ENCODE results near the gene CDCA8.
A peak's percentile ranks its signal among the peaks of the same experiment; 100 is the strongest.
"Not testable (repeated sequence)": the region's sequence is repeated elsewhere in the genome, so short reads cannot be mapped to it uniquely, and the experiment has no call there.

Gene CDCA8

DNA sequence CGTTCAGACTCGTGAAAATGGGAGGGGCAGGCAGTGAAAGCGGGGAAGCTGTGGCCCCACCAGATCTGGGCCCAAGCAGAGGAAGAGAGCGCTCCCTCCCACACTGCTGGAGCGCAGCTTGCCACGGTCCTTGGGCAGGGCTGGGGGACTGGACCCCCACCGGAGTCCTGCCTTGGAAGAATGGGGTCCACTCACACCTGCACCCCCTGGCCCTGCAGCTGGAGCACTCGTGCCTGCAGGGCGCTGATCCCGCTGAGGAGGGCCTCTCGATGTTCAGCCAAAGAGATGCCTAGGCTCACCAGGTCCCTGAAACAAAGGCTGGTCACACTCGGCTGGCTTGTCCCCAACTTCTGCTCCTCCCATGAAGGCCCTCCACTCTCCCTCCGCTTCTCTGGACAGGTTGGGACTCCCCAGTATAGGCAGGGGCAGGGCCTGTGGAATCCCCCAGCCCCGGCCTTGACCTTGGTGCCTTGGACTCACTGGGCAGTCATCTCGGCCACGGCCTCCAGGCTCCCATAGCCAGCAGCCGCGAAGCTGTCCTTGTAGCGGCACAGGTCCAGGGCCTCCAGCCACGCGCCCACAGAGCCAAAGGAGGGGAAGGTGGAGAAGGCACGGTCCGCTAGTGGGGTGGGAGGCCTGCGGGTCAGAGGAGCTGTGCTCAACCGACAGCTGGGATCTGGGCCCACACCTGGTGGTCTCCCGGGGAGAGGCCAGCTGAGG is 26.0 kb downstream of the CDCA8 start:
- DNase-seq = no peak

DNA sequence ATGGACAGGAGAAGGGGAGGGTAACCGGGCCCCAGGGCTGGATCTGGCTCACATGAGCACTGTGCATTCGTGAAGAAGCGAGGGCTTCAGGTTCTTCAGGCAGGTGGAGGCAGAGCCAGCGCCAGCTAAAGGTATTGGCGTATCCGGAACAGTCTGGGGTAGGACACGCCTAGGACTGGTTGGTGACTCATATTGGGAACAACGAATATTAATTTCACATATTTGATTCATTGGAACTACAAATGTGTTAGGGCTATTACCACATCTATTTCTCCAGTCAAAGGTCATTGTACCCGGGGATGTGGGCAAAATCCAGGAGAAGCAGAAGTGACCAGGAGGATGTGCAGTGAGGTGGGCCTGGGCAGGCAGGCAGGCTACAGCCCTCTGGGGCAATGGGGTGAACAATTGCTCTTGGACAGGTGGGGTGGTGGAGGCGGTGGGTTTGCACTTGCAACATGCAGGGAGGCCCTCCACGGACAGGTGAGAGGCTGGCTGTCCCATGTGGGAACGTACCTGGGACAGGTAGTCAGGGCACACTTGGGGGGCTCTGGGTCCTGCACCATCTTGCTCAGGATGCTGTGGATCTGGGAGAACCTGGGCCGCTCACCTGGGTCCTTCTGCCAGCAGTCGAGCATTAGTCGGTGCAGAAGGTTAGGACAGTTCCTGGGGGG is 26.7 kb downstream of the CDCA8 start:
- DNase-seq = no peak

DNA sequence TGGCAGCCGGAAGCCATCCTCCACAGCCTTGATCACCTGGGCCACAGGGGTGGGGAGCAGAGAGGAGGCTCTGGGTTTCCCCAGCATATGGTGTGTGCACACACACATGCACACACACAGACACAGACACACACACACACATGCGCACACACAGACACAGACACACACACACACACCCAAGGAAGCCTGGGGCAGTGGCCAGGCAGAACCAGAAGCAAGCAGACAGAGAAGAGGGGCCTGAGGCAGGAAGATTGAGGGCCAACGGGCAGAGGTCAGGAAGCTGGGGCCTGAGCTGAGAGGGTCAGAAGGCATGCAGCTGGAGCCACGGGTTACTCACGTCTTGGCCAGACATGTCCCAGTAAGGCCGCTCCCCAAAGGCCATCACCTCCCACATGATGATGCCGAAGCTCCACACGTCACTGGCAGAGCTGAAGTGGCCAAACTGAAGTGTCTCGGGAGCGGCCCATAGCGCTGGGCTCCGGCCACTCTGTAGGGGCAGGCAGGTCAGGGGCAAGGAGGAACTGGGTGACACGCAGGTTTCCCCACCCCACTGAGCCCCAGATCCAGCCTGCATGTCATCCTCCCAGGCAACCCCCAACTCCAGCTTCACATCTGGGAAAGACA is 27.4 kb downstream of the CDCA8 start:
- no peak for DNase-seq

DNA sequence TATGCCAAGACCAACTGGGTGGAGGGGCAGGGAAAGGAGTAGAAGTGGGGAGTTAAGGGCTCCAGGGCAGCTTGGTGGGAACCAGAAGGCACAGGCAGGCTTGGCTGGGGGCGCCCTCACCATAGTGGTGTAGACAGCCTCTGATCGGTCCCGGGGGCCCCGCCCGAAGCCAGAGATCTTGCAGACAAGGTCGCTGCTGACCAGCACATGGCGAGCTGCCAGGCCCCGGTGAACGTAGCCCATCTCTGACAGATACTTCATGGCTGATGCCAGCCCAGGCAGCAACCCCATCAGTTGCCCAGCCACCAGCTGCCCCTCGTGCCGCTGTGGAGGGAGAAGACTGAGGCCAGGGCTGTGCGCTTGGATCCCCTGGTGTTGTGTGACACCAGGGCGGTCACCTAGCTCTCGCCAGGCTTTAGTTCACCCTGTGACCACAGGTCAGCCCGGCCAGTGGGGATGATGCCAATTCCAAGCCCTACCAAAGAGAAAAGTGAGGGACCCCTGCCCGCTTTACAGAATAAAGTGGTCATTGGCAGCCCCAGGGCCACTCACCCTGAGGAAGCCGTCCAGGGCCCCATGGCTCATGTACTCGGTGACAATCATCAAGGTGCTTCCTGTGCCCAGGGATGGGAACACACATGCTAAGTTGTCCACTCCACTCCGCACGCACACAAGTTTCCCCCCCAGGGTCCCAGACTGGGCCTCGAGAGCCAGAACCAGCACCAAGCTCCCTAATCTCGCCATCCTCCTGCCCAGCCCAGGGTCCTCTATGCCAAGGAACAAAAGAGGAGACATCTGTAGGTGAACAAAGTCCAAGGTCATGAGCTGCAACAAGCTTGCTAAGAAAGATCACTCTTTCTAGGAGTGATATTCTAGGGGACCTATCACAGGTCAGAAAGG is 28.2 kb downstream of the CDCA8 start:
- DNase-seq = no peak

DNA sequence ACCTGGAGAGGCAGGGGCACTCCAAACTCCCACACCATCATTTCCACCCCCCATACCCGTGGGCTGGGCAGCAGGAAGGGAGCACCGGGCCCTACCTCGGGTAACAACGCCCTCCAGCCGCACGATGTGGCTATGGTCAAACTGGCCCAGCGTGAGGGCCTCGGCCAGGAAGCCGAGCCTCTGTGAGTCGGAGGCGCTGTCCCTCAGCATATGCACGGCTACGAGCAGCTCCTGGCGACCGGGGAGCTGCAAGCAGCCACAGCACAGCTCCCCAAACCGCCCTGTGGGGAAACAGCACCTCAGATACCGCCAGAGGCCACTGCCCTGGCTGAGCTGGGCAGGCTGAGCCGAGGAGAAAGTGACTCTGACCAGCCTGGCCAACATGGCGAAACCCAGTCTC is 29.2 kb downstream of the CDCA8 start:
- no peak for DNase-seq

DNA sequence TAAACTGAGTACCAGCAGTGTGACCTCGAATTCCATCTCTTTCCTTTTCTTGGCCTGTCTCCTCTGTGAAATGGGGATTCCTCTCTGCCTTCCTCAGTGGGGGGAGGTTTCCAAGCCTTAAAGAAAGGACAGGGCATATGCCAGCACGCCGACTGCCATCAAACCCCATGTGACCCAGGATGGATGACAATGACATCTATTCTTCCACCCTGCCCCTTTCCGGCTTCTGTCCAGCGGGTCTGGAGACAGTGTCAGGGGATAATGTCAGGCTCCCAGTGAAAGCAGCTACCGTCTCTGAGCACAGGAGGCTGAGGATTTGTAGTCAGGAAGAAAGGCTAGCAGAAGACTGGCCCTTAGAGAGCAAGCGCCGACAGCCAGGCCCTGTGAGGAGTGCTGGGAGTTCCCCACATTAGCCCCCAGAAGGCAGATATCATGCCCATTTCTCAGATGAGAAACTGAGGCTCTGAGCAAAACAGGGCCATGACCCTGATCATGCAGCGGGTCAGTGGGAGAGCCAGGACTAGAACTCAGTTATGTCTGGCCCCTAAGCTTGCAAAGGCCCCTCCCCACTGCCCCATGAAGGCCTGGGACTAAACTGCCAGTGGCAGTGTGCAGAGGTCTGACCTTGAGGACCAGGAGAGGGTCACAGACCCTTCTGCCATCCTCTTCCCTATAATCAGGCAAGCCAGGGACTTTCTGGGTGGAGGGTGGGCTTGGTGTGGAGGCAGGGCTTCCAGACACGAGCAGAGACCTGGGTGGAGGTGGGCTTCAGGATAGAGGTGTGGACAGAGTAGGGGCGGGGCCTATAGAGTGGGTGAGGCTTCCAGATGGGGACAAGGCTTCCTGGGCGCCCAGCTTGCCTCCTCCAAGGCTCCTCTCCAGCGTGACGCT is 30.1 kb downstream of the CDCA8 start:
- no peak for DNase-seq

DNA sequence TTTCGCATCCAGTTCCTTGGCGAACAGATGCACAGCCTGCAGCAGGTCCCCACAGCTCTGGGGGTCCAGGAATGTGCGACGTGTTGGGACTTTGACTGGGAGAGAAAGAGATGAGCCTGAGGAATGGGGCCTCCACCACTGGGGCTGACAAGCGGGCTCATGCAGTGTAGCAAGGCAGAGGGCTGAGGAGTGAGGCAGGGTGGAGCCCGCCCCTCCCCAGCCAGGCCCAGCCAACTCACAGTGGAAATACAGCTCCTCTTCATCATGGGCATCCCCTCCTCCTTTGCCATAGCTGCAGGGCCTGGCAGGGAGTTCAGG is 30.7 kb downstream of the CDCA8 start:
- DNase-seq = no peak

DNA sequence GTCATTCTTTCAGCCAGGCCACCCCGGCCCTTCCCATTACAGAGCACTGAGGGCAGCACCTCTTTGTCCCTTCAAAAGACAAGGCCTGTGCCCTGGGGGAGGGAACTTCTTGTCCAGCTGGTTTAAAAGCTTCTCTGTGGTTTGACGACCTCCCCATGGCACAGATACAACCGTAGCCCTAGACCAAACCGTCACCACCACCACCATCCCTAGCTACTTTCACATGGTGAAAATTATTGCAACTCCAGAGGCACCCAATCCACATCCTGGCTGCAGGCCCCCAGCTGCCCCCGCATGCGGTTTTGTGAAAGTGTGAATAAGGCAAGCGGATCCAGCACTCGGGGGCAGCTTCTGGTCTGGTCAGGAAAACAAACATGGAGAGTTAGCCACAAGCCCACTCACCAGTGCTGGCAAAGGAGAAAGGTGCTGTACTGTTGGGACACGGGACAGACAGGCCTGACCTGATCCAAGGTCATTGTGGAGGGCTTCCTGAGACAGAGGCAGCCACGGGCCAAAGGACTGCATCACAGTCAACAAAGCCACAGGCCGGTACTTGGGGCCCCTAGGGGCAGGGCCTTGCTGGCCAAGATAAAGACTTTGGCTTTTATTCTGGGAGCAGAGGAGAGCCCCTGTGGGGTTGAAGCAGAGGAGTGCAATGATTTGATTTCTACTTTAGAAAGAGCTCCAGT is 31.2 kb downstream of the CDCA8 start:
- DNase-seq = no peak

DNA sequence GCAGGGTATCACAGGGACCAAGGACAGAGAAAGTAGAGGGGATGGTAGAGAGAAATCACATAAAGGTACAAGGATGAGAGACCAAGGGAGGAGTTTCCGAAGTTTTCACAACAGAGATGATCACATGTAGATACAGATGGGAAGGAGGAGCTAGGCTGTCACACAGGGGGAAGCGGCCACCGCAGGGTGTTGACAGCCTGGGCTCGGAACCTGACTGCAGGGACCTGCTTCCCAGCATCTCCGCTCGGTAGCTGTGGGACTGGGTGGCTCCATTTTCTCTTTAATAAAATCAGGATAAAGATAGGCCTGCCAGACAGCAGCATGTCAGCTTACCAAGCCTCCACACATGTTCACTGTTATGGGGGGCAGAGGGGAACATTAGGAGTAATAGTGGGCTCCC is 32.3 kb downstream of the CDCA8 start:
- no peak for DNase-seq

DNA sequence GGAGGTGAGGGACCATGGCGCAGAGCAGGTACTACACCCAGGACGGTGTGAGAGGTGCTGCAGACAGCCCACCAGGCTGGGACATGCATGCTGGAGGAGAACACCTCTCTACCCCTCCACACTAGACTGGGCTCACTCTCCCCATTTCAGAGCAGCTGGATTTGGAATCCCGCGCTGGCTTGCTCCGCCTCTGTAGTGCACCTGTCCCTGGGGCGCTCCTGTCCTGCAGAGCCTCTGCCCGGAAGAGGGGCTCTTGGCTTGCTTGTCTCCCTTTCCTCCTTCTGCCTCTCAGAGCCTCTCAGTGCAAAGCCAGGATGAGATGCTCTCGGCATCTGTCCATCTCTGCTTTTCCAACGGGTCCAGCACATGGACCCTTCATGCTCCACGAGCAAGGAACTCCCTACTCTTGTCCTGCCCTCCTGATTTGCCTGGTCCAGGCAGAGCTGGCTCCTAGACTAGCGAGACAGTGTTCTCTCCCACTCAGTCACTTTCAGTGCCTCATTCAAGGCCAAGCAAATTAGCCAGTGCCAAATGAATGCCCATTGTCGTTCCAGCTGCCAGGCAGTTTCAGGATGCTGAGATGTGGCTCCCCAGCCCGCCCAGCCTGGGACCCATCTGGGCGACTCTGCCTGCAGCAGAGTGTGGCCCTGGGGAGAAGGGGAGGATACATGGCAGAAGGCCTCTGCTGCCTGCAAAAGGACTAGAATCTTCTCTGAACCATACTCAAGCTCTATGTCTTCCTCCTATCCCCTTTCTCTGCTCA is 33.7 kb downstream of the CDCA8 start:
- peak; percentile 13 for DNase-seq

DNA sequence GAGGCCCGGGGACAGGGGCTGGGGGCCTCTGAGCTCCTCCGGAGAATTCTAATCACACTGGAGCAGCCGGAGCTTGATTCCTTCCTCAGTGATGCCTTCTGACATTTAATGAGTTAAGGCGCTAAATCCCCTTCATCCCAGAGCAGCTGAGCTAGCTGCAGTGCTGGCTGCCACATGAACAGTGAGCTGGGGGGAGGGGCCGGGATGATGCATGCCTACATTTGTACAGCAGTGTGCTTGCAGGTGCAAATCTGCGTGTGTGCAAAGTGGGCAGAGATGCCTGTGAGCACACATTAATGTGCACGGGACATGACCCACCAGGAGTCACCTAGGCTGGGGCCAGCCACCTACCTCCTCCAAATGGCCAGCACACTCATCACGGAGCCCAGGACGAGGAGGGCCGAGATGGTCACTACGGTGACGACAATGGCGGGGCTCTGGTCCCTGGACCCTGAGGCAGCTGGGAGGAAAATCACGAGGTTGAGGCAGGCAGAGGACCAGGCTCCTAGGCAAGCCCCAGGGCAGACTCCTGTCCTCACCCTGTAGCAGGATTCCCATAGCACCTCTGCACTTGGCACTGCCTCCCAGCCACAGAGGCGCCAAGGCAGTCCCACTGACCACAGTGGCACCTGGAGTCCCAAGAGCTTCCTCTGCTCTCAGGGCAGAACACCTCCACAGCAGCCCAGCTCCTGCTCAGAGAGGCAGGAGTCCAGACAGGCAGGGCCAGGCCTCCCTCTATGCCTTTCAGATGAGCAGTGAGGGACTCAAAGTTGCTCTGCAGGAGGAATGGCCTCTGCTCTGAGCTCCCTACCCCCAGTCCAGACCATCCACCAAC is 34.7 kb downstream of the CDCA8 start:
- DNase-seq = no peak

DNA sequence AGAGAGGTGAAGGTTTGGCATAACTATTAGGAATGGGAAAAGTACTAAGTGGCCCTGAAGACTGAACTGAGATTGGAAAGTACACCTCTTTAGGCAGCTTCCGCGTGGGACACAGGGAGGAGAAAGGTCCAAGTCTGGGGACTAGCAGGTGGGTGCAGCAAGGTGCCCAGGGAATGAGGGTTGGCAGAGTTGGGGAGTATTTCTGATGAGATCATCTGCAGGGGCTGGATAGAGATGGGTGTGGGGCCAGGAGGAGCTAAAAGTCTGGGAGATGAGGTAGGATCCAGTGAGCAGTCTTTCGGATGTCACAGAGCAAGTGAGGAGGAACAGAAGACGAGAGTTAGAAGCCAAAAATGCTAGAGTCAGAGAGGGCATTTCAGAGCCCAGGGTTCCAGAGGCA is 36.1 kb downstream of the CDCA8 start:
- DNase-seq = no peak

DNA sequence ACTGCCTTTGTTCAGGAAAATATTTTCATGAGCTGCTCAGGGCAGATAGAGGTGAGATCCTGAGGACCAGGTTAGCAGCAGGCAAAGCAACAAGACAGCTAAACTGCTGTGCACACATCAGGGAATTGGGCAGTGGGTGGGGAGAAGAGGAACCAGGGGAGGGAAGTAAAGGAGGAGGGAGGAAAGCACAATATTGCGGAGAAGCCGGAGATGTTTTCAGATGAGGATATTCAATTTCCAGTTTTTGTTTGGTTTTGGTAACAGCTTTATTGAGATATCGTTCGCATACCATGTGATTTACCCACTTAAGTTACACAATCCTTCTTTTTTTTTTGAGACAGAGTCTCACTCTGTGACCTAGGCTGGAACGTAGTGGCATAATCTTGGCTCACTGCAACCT is 38.1 kb downstream of the CDCA8 start:
- DNase-seq = no peak

DNA sequence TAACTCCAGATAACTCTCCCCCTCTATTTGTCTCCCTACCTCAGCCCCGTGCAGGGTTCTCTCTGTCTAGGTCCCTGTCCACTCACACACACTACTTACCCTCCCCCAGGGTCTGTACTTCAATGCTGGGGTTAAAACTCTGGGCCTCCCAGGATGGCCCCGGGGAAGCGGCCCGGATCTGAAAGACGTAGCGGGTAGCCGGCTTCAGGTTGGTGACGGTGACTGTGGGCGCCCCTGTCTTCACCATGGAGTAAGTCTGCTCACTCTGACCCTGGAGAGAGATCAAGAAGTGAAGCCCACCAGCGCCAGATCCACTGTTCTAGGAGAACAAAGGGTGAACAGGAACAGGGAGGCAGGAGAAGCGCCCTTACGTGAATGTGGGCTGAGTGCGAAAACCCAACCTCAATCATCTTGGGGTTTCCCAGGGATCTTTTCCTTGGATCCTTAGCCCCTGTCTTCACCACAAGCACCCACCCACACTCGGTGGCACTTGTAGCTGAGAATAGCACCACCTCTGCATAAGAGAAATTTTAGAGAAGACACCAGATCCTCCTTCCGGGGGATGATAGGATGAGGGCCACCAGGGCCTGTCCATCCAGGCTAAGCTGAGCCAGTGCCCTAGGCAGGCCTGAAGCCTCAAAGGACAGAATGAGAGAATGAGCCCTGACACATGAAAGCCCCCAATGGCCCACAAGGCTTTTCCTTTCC is 39.1 kb downstream of the CDCA8 start:
- DNase-seq = no peak

DNA sequence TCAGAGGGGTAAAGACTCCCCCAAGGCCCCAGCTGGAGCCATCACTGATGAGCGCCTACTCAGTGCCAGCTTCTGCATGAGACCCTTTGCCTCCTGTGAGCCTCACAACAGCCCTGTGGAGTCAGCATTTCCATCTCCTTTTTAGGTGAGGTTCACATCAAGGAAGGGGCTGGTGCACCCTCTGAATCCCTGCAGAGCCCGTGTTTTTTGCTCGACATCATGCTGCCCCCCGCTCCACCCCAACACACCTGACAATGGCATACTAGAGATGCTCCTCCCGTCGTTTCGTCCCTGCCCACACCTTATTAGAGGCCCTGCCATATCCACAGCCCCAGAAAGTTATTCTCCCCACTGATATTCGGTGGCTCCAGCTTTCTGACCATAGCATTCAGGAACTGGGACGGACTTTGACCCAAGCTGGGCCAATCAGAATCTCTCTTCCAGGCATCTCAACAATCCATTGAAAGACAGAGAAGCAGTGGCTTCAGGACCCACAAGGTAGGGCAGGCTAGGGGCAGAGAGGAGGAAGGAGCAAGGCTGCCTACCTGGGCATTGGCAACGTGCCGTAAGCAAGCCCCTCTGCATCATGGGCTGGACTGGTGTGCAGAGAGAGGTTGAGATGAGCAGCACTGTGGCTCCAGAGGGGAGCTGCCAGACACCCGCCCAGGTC is 39.9 kb downstream of the CDCA8 start:
- no peak for DNase-seq

DNA sequence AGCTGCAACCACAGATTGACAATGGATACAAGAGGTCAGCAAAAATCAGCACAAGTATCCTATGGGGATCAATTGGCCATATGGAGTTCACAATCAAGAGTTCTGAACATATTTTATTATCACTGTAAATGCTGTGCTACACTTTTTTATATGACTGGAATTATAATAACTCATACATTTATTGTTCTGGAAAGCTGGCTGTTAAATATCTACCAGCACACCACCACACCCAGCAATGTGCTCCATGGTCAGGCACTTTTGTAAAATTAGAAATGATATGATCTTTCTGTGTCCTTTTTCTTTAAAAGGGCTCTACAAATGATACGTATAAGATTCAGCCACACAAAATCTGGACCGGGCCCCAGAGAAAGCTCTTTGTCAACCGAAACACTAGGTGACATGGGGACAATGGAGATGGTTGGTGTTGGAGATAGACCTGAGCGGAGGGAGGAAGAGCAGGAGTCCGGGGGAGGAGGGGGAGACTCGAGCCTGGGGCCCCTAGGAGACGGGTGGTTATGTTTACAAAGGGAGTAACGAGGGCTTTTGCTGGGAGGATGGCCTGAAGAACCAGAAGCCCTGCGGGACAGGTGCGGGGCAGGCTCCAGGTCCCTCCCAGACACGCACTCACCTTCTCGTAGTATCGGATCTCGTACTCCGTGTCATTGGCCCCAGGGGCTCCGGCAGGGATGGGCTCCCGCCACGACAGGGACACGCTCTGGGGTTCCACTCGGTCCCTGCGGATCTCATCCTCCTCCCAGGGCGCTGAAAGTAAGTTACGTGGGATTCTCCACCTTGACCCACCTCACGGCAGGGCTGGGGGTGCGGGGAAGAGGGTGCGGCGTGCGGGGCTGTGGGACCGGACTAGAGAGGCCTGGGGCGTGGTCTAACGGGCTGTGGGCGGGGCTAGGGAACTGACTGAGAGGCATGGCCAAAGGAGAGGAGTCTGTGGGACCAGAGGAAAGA is 42.6 kb downstream of the CDCA8 start:
- DNase-seq = no peak

DNA sequence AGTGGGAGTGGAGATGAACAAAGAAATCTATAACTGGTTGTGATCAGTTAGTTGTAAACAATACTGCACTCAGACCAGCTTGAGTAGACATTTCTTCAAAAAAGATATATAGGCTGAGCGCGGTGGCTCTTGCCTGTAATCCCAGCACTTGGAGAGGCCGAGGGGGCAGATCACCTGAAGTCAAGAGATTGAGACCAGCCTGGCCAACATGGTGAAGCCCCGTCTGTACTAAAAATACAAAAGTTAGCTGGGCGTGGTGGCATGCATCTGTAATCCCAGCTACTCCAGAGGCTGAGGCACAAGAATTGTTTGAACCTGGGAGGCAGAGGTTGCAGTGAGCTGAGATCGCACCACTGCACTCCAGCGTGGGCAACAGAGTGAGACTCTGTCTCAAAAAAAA is 45.7 kb downstream of the CDCA8 start:
- DNase-seq = not testable (repeated sequence)

DNA sequence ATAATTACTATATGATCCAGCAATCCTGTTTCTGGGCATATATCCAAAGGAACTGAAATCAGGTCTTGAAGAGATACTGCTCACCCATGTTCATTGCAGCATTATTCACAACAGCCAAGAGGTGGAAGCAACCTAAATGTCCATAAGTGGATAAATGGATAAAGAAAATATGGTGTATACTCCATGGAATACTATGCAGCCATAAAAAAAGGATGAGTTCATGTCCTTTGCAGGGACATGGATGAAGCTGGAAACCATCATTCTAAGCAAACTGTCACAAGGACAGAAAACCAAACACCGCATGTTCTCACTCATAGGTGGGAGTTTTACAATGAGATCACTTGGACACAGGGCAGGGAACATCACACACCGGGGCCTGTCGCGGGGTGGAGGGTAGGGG is 46.3 kb downstream of the CDCA8 start:
- not testable (repeated sequence) for DNase-seq

Data from NCI-H69 (cell line).